Esophagus muscularis mucosa (tissue), 4 donors: ENCODE data around the gene OR1K1. TPM values are rescaled to one million over a fixed set of nuclear protein-coding genes. Genes with fewer than 3 reads are reported as not detected.

Experiments
- DNase-seq: peaks from one replicate; pipeline ENCODE4 v3.0.0-alpha.2; 2017; ENCODE audit errors: extremely low spot score
- H3K27ac ChIP-seq, 4 donors: fragments of 200-600 bp; sonication (generic); replicated peaks in 1 of 4; 1 replicate in 3 of 4; 2 replicates in 1 of 4; pipeline ENCODE4 v1.5.1; 2016 to 2019; ENCODE audit warnings: mild to moderate bottlenecking in 1 of 4
- H3K27me3 ChIP-seq, 4 donors: fragments of 200-600 bp; sonication (generic); one replicate each; pipeline versions ENCODE4 v1.5.1 to v1.6.0; 2016 to 2019
- H3K36me3 ChIP-seq, 4 donors: fragments of 200-600 bp; sonication (generic); one replicate each; pipeline ENCODE4 v1.5.1; 2016 to 2019
- H3K4me1 ChIP-seq, 4 donors: fragments of 200-600 bp; sonication (generic); one replicate each; pipeline ENCODE4 v1.5.1; 2016 to 2019
- H3K4me3 ChIP-seq, 4 donors: fragments of 200-600 bp; sonication (generic); 1 replicate in 2 of 4; 2 replicates in 2 of 4; pipeline ENCODE4 v1.5.1; 2016 to 2019; ENCODE audit warnings: mild to moderate bottlenecking in 4 of 4, moderate library complexity in 1 of 4
- H3K9me3 ChIP-seq, 4 donors: fragments of 200-600 bp; sonication (generic); 1 replicate in 3 of 4; 2 replicates in 1 of 4; pipeline ENCODE4 v1.5.1; 2016 to 2019
- EP300 ChIP-seq: sonication (generic); formaldehyde crosslinking; IDR thresholded peaks from one replicate; pipeline ENCODE4 v1.6.1; 2017; ENCODE audit warnings: antibody characterized with exemption
- POLR2A ChIP-seq: fragments of 450-650 bp; IDR thresholded peaks from one replicate; pipeline ENCODE4 v1.6.1; 2017; ENCODE audit warnings: antibody characterized with exemption, moderate library complexity, mild to moderate bottlenecking, low read depth
- POLR2AphosphoS5 ChIP-seq, 2 donors: sonication (generic); formaldehyde crosslinking; IDR thresholded peaks; one replicate each; pipeline ENCODE4 v1.6.1; 2017; ENCODE audit warnings: antibody characterized with exemption in 2 of 2
- WGBS: methylation state at CpG from one replicate; pipeline ENCODE4 v1.1.5; 2018; 5-methylcytosine and 5-hydroxymethylcytosine counted together
- intact Hi-C: fragments of 100-400 bp; cut with DNase I; formaldehyde crosslinking; loops from one replicate; pipeline ENCODE4 v1.15.1; 2023
- total RNA-seq, 4 donors: library from RNA; depleted of rRNA; stranded (reverse); fragments of >200 nt; gene quantifications; one replicate each; pipeline versions ENCODE4 v1.1.0 to v1.2.1, GENCODE V29; 2016
- TF ChIP-seq, protein P1 (sequence below), 3 experiments: fragments of 200-600 bp in 2 of 3; fragments of 450-650 bp in 1 of 3; sonication (generic) in 2 of 3; IDR thresholded peaks; one replicate each; pipeline ENCODE4 v1.5.1; 2017 to 2019; ENCODE audit warnings: antibody characterized with exemption in 3 of 3, mild to moderate bottlenecking in 2 of 3, moderate library complexity in 1 of 3

OR1K1 gene
- total RNA-seq, 4 donors from 2014 or later: not detected

DNA sequence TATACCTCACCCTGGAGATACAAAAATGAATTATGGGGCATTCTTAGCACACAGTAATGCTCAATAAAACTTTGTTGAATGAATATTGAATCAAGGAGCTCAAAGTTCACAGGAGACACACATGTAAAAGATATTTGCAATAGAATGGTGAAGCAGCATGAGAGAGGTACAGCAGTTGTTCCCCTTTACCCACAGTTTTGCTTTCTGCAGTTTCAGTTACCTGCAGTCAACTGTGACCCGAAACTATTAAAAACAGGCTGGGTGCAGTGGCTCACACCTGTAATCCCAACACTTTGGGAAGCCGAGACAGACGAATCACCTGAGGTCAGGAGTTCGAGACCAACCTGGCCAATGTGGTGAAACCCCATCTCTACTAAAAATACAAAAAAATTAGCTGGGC, 13.6 kb upstream of the OR1K1 start:
- no peak for DNase-seq
- intact Hi-C loops: no loop called here
- H3K27me3 ChIP-seq: no peaks in the 10 kb centered on the region
- no peaks in the 10 kb centered on the region for H3K9me3 ChIP-seq
- H3K27ac ChIP-seq: no peak overlapping the region
- TF ChIP-seq POLR2A: no peak
- TF ChIP-seq EP300: no peak
- no peak for TF ChIP-seq POLR2AphosphoS5 (IDR thresholded peaks at IDR 0.05)
- 100% methylated on average over 4 of the region's 4 CpGs for WGBS
- H3K4me1 ChIP-seq: no peaks in the 10 kb centered on the region
- H3K4me3 ChIP-seq: no peak overlapping the region
- no peaks in the 10 kb centered on the region for H3K36me3 ChIP-seq

DNA sequence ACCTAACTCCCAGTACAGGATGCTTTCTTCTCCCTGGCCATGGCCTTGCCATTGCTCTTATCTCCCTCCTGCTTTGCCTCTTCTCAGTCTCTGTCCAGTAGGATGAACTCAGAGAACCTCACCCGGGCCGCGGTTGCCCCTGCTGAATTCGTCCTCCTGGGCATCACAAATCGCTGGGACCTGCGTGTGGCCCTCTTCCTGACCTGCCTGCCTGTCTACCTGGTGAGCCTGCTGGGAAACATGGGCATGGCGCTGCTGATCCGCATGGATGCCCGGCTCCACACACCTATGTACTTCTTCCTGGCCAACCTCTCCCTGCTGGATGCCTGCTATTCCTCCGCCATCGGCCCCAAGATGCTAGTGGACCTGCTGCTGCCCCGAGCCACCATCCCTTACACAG, 11.1 kb upstream of the OR1K1 start, which contains the start of gene OR5C1:
TSS of gene OR5C1 (plus strand) at position 103 of the 400 bp plus-strand sequence. CDS start at position 103, 0 bp downstream.
- WGBS: 95% methylated on average over 12 of the region's 12 CpGs
- H3K4me3 ChIP-seq: no peak within 1 kb of the TSS
- no peak for TF ChIP-seq POLR2AphosphoS5 (IDR thresholded peaks at IDR 0.05)
- no peak for TF ChIP-seq POLR2A
- TF ChIP-seq EP300: no peak
- TF ChIP-seq, protein P1, sequence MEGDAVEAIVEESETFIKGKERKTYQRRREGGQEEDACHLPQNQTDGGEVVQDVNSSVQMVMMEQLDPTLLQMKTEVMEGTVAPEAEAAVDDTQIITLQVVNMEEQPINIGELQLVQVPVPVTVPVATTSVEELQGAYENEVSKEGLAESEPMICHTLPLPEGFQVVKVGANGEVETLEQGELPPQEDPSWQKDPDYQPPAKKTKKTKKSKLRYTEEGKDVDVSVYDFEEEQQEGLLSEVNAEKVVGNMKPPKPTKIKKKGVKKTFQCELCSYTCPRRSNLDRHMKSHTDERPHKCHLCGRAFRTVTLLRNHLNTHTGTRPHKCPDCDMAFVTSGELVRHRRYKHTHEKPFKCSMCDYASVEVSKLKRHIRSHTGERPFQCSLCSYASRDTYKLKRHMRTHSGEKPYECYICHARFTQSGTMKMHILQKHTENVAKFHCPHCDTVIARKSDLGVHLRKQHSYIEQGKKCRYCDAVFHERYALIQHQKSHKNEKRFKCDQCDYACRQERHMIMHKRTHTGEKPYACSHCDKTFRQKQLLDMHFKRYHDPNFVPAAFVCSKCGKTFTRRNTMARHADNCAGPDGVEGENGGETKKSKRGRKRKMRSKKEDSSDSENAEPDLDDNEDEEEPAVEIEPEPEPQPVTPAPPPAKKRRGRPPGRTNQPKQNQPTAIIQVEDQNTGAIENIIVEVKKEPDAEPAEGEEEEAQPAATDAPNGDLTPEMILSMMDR (IDR thresholded peaks at IDR 0.05): no peak

DNA sequence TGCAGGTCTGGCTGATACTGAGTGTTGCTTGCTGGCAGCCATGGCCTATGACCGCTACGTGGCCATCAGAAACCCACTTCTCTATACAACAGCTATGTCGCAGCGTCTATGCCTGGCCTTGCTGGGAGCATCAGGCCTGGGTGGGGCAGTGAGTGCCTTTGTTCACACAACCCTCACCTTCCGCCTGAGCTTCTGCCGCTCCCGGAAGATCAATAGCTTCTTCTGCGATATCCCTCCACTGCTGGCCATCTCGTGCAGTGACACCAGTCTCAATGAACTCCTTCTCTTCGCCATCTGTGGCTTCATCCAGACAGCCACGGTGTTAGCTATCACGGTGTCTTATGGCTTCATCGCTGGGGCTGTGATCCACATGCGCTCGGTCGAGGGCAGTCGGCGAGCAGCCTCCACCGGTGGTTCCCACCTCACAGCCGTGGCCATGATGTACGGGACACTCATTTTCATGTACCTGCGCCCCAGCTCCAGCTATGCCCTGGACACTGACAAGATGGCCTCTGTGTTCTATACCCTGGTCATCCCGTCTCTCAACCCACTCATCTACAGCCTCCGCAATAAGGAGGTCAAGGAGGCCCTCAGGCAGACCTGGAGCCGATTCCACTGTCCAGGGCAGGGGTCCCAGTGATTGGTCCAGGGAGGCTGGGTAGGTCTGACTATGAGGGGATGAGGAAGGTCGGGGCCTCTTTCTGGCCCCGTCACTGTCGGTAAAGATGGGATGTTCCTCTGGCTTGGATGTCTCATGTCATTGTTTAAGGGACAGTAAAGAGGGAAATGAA, 10.5 kb upstream of the OR1K1 start:
- H3K4me1 ChIP-seq: no peaks in the 10 kb centered on the region
- WGBS: 95% methylated on average over 28 of the region's 28 CpGs
- no peak for TF ChIP-seq EP300
- TF ChIP-seq, protein P1 (IDR thresholded peaks at IDR 0.05): no peak
- no peak for TF ChIP-seq POLR2AphosphoS5 (IDR thresholded peaks at IDR 0.05)
- no peak for TF ChIP-seq POLR2A
- no peaks in the 10 kb centered on the region for H3K36me3 ChIP-seq
- H3K9me3 ChIP-seq: no peaks in the 10 kb centered on the region
- intact Hi-C loops: no loop called here
- H3K4me3 ChIP-seq: no peak overlapping the region
- no peak overlapping the region for H3K27ac ChIP-seq
- H3K27me3 ChIP-seq: no peaks in the 10 kb centered on the region
- no peak for DNase-seq

More for the DNA sequence above, 11.1 kb upstream of the OR1K1 start, which contains the start of gene OR5C1:
- no peaks in the 10 kb centered on the region for H3K27me3 ChIP-seq
- H3K36me3 ChIP-seq: no peaks in the 10 kb centered on the region
- no peaks in the 10 kb centered on the region for H3K9me3 ChIP-seq
- DNase-seq: no peak
- no peaks in the 10 kb centered on the region for H3K4me1 ChIP-seq
- intact Hi-C loops: no loop called here
- H3K27ac ChIP-seq: no peak within 1 kb of the TSS

DNA sequence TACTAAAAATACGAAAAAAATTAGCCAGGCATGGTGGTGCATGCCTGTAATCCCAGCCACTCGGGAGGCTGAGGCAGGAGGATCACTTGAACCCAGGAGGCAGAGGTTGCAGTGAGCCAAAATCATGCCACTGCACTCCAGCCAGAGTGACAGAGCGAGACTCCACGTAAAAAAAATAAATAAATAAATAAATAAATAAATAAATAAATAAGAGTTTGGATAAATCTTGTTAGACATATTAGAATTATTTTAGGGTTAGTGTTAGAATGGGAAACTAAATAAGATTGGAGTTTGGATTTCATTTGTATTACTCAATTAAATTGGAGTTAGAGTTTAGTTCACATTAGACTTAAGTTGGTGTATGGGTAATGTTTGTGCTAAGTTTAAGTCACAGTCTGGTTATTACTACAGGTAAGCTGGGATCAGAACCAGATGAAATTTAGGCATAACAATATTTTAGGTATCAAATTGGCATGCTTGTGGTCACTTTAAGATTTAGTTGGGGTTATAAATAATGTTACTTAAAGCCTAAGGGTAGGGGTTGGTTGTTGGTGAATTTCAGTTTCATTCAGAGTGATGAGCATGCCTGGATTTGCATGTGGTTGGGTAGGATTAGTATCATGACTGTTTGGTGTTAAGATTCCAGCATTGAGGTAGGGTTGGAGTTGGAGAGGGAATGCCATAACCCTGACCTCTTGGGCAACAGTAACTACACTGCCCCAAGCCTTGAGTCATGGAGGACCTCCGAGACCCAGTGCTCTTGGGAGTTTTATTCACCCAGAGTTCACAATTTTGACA, 7.9 kb upstream of the OR1K1 start:
- no peaks in the 10 kb centered on the region for H3K36me3 ChIP-seq
- 88% methylated on average over 4 of the region's 5 CpGs for WGBS
- intact Hi-C loops: no loop called here
- no peak overlapping the region for H3K4me3 ChIP-seq
- TF ChIP-seq POLR2AphosphoS5 (IDR thresholded peaks at IDR 0.05) (no peak), POLR2A (no peak), EP300 (no peak)
- TF ChIP-seq, protein P1 (IDR thresholded peaks at IDR 0.05): no peak
- H3K9me3 ChIP-seq: no peaks in the 10 kb centered on the region
- H3K4me1 ChIP-seq: no peaks in the 10 kb centered on the region
- H3K27ac ChIP-seq: no peak overlapping the region
- no peaks in the 10 kb centered on the region for H3K27me3 ChIP-seq
- DNase-seq: no peak
